K562 (cell line): ENCODE data around the gene CD300E. TPM values are rescaled to one million over a fixed set of nuclear protein-coding genes. Genes with fewer than 3 reads are reported as not detected.

ENCODE experiments used
- ATAC-seq: fragments of 200-7000 bp; cut with Tn5 transposase; 3 replicates; pipeline ENCODE4 v1.9.1; 2020; ENCODE audit warnings: moderate library complexity
- BruUV-seq: library from RNA; stranded (reverse); fragments of 400-500 nt; replicated peaks from 2 replicates; lab custom pipeline; 2021; lab: Mats Ljungman, UMichigan
- CTCF ChIA-PET: fragments of 300-600 bp; formaldehyde crosslinking; extraction: SDS; loops from one replicate; lab custom pipeline; 2021; ENCODE audit warnings: low intra/inter-chr PET ratio; lab: Yijun Ruan, JAX
- POLR2A ChIA-PET: fragments of 300-600, 350-650 bp; sonication (Branson Sonifier 250); formaldehyde crosslinking; extraction: SDS; loops from one replicate; lab custom pipeline; 2021; ENCODE audit warnings: antibody characterized with exemption, inconsistent platforms; lab: Yijun Ruan, JAX
- DNase-seq, 4 experiments: peaks; one replicate each; pipeline versions ENCODE4 v3.0.0 to v3.0.0-alpha.2; 2011 to 2018; ENCODE audit warnings: low spot score in 3 of 4, mixed read lengths in 3 of 4; ENCODE audit errors: extremely low read depth in 1 of 4
- FAIRE-seq: peaks from 2 replicates; lab custom pipeline; 2011; peaks lifted over from hg19 to GRCh38; lab: Jason Lieb, UNC
- H2AFZ ChIP-seq: 2 replicates; pipeline ENCODE4 v1.6.0; 2011; ENCODE audit warnings: low read depth, low read length, control low read depth, inconsistent platforms
- H3K27ac ChIP-seq: fragments of 200-600 bp; 3 replicates; pipeline ENCODE4 v1.8.0; 2011; ENCODE audit warnings: low read depth, mild to moderate bottlenecking, control low read depth, inconsistent platforms, low read length, moderate library complexity, mixed read lengths; ENCODE audit errors: extremely low read depth
- H3K27me3 ChIP-seq, 2 experiments: fragments of 300-600 bp in 1 of 2; 2 replicates in 1 of 2; 3 replicates in 1 of 2; pipeline versions ENCODE4 v1.6.0 to v1.8.0; 2011; ENCODE audit warnings: inconsistent platforms in 2 of 2, low read length in 2 of 2, mild to moderate bottlenecking in 1 of 2, mixed read lengths in 1 of 2, moderate library complexity in 1 of 2; ENCODE audit not compliant: control insufficient read depth in 2 of 2, insufficient read depth in 2 of 2
- H3K36me3 ChIP-seq: fragments of 300-600 bp; 3 replicates; pipeline ENCODE4 v1.8.0; 2011; ENCODE audit warnings: mild to moderate bottlenecking, low read length, inconsistent platforms; ENCODE audit not compliant: control insufficient read depth, insufficient read depth
- H3K4me1 ChIP-seq, 2 experiments: fragments of 200-600 bp in 1 of 2; replicated peaks in 1 of 2; 2 replicates in 1 of 2; 3 replicates in 1 of 2; pipeline versions ENCODE4 v1.5.1 to v1.8.0; 2011; ENCODE audit warnings: inconsistent platforms in 2 of 2, low read length in 2 of 2, mild to moderate bottlenecking in 1 of 2, mixed read lengths in 1 of 2, moderate library complexity in 1 of 2; ENCODE audit not compliant: control insufficient read depth in 2 of 2, insufficient read depth in 2 of 2
- H3K4me2 ChIP-seq: 2 replicates; pipeline ENCODE4 v1.6.1; 2011; ENCODE audit warnings: low read length, control low read depth, inconsistent platforms, mixed read lengths; ENCODE audit not compliant: insufficient read depth
- H3K4me3 ChIP-seq: fragments of 200-600 bp; sonication (generic), shearing (Covaris generic); 2 replicates; pipeline ENCODE4 v1.5.1; 2016; ENCODE audit warnings: control low read depth, inconsistent platforms
- H3K79me2 ChIP-seq: fragments of 200-600 bp; 3 replicates; pipeline ENCODE4 v1.8.0; 2011; ENCODE audit warnings: low read length, inconsistent platforms; ENCODE audit not compliant: control insufficient read depth, insufficient read depth
- H3K9ac ChIP-seq, 2 experiments: 2 replicates each; pipeline versions ENCODE4 v1.6.0 to v1.6.1; 2011; ENCODE audit warnings: low read depth in 2 of 2, low read length in 2 of 2, control low read depth in 1 of 2, inconsistent platforms in 1 of 2, mild to moderate bottlenecking in 1 of 2, mixed read lengths in 1 of 2; ENCODE audit not compliant: insufficient read depth in 1 of 2
- H3K9me1 ChIP-seq: one replicate; pipeline ENCODE4 v1.6.0; 2011; ENCODE audit warnings: inconsistent platforms, mild to moderate bottlenecking, low read length, moderate library complexity; ENCODE audit not compliant: control insufficient read depth, insufficient read depth
- H3K9me3 ChIP-seq: replicated peaks from 2 replicates; pipeline ENCODE4 v1.5.1; 2011; ENCODE audit warnings: low read depth, low read length, inconsistent platforms; ENCODE audit not compliant: control insufficient read depth, insufficient read depth
- H4K20me1 ChIP-seq: replicated peaks from 2 replicates; pipeline ENCODE4 v1.6.1; 2011; ENCODE audit warnings: low read length, inconsistent platforms, mixed read lengths; ENCODE audit not compliant: control insufficient read depth, insufficient read depth
- ADNP ChIP-seq: fragments of 200-800 bp; sonication (Bioruptor generic); IDR thresholded peaks from 2 replicates; pipeline ENCODE4 v1.6.1; 2016; ENCODE audit warnings: missing genetic modification characterization, missing compliant biosample characterization
- CREB1 ChIP-seq, 2 experiments: sonication (generic) in 1 of 2; formaldehyde crosslinking in 1 of 2; IDR thresholded peaks; 2 replicates each; pipeline versions ENCODE4 v1.6.1 to v1.8.0; 2012 to 2022; ENCODE audit warnings: inconsistent platforms in 1 of 2, mild to moderate bottlenecking in 1 of 2, missing genetic modification reagents in 1 of 2, moderate library complexity in 1 of 2
- HCFC1 ChIP-seq: IDR thresholded peaks from 2 replicates; pipeline ENCODE4 v1.6.1; 2012; ENCODE audit warnings: low read depth, low read length, improper control_type of control experiment
- MED1 ChIP-seq: sonication (generic); formaldehyde crosslinking; IDR thresholded peaks from 2 replicates; pipeline ENCODE4 v1.8.1; 2023; ENCODE audit warnings: missing genetic modification reagents, borderline replicate concordance
- PCBP2 ChIP-seq: fragments of 200-400 bp; formaldehyde crosslinking; IDR thresholded peaks from 2 replicates; pipeline ENCODE4 v1.6.1; 2018; ENCODE audit warnings: low read length, low read depth, mild to moderate bottlenecking, moderate library complexity; ENCODE audit not compliant: poor library complexity, severe bottlenecking
- PHF20 ChIP-seq: fragments of 450-650 bp; IDR thresholded peaks from 2 replicates; pipeline ENCODE4 v1.6.1; 2018; ENCODE audit not compliant: partially characterized antibody
- SRSF1 ChIP-seq: fragments of 200-400 bp; formaldehyde crosslinking; IDR thresholded peaks from 2 replicates; pipeline ENCODE4 v1.6.1; 2017; ENCODE audit warnings: mild to moderate bottlenecking, low read depth, low read length, moderate library complexity
- TAF1 ChIP-seq: IDR thresholded peaks from 2 replicates; pipeline ENCODE4 v1.6.1; 2011; ENCODE audit warnings: mild to moderate bottlenecking, low read length, moderate library complexity; ENCODE audit not compliant: insufficient read depth, control insufficient read depth, severe bottlenecking; ENCODE audit errors: extremely low read depth
- TAF9B ChIP-seq: fragments of 450-650 bp; IDR thresholded peaks from 2 replicates; pipeline ENCODE4 v1.6.1; 2018; ENCODE audit warnings: mild to moderate bottlenecking; ENCODE audit not compliant: partially characterized antibody
- TFAM ChIP-seq: fragments of 250-450 bp; sonication (Bioruptor Pico); conservative IDR thresholded peaks from 2 replicates; pipeline ENCODE4 v1.5.0; 2021; ENCODE audit warnings: mild to moderate bottlenecking, moderate library complexity
- TGIF2 ChIP-seq: sonication (generic); formaldehyde crosslinking; IDR thresholded peaks from 2 replicates; pipeline ENCODE4 v1.8.1; 2022; ENCODE audit warnings: mild to moderate bottlenecking, missing genetic modification reagents, moderate library complexity
- USF1 ChIP-seq: sonication (generic); formaldehyde crosslinking; IDR thresholded peaks from 2 replicates; pipeline ENCODE4 v1.9.0; 2022; ENCODE audit warnings: mild to moderate bottlenecking, missing genetic modification reagents
- ZNF324 ChIP-seq: fragments of 250-450 bp; sonication (Bioruptor Pico); IDR thresholded peaks from 2 replicates; pipeline ENCODE4 v1.4.0; 2020; ENCODE audit warnings: mild to moderate bottlenecking
- WGBS: fragments of 100-300 bp; shearing (Covaris generic); methylation state at CpG from one replicate; pipeline ENCODE4 v1.1.6; 2016; ENCODE audit warnings: low coverage, mixed read lengths; ENCODE audit not compliant: insufficient coverage; ENCODE audit errors: missing lambda C conversion rate; 5-methylcytosine and 5-hydroxymethylcytosine counted together
- in situ Hi-C: fragments of 300-500 bp; cut with MboI; formaldehyde crosslinking; loops from 4 replicates; pipeline ENCODE4 v1.15.0; 2018; ENCODE audit warnings: inconsistent platforms, mixed read lengths
- intact Hi-C: fragments of 100-400 bp; cut with micrococcal nuclease; formaldehyde crosslinking; loops from 2 replicates; pipeline ENCODE4 v1.14.2; 2022
- polyA plus RNA-seq, 8 experiments: library from polyadenylated mRNA; depleted of rRNA in 4 of 8; stranded (reverse) in 5 of 8; unstranded in 3 of 8; fragments of >200 nt; fragmentation: Nextera tagmentation in 2 of 8; fragmentation: Illumina TruSeq in 1 of 8; extraction: Ambion mirVana in 2 of 8; extraction: Trizol in 1 of 8; gene quantifications; 2 replicates each; pipeline versions ENCODE4 v1.2.1 to v1.2.3, GENCODE V29; 2011 to 2014; ENCODE audit warnings: inconsistent platforms in 1 of 8, missing spikeins in 1 of 8
- total RNA-seq, 7 experiments: library from RNA; depleted of rRNA in 6 of 7; stranded (reverse); fragments of >200 nt in 6 of 7; fragmentation: Illumina TruSeq in 2 of 7; extraction: Trizol in 2 of 7; gene quantifications; 2 replicates each; pipeline versions ENCODE4 v1.2.1 to v1.2.3, GENCODE V29; 2011 to 2021; ENCODE audit warnings: low replicate concordance in 1 of 7
- TF ChIP-seq, protein P1 (sequence below): fragments of 450-650 bp; IDR thresholded peaks from 2 replicates; pipeline ENCODE4 v1.7.0; 2016; ENCODE audit warnings: borderline replicate concordance

CD300E gene
- total and polyA plus RNA-seq, 9 of the 15 experiments (the other 6 are each of a cell fraction or from before 2014, with no cell fraction given) = not detected

- H3K9me1 ChIP-seq = no peaks in the 10 kb centered on the region
- ChIA-PET CTCF (no interaction called here), POLR2A (interaction anchor here (0.7 kb wide), 1 partner anchor 218 kb away, joined by 4 read pairs; no protein-coding TSS in a partner anchor)
- ATAC-seq (no peak), DNase-seq (no peak), FAIRE-seq (no peak)
- intact Hi-C loops (no loop called here), in situ Hi-C loops (loop anchor here (10.0 kb wide), 1 partner anchor 222 kb away; no protein-coding TSS in a partner anchor)
- H2AFZ ChIP-seq = no peak overlapping the region
- no peak overlapping the region for H3K27ac ChIP-seq
- WGBS = under 1% methylated on average over 8 of the region's 8 CpGs
- H3K36me3 ChIP-seq = no peaks in the 10 kb centered on the region
- H3K4me3 ChIP-seq = no peak overlapping the region
- no peak overlapping the region for H3K4me2 ChIP-seq
- no peaks in the 10 kb centered on the region for H3K9me3 ChIP-seq
- BruUV-seq = no TSS peak
- H3K9ac ChIP-seq = no peak overlapping the region
- no peaks in the 10 kb centered on the region for H3K4me1 ChIP-seq
- TF ChIP-seq SRSF1 (no peak), MED1 (CRISPR knock-in tag) (no peak), ZNF324 (CRISPR knock-in tag) (no peak), TAF9B (no peak), PCBP2 (no peak), ADNP (tag) (no peak), PHF20 (no peak), USF1 (CRISPR knock-in tag) (no peak), TFAM (no peak), HCFC1 (no peak), CREB1 (IDR thresholded peaks at IDR 0.05) (no peak), CREB1 (CRISPR knock-in tag; IDR thresholded peaks at IDR 0.05) (no peak), TAF1 (no peak), TGIF2 (no peak)
- TF ChIP-seq, protein P1, sequence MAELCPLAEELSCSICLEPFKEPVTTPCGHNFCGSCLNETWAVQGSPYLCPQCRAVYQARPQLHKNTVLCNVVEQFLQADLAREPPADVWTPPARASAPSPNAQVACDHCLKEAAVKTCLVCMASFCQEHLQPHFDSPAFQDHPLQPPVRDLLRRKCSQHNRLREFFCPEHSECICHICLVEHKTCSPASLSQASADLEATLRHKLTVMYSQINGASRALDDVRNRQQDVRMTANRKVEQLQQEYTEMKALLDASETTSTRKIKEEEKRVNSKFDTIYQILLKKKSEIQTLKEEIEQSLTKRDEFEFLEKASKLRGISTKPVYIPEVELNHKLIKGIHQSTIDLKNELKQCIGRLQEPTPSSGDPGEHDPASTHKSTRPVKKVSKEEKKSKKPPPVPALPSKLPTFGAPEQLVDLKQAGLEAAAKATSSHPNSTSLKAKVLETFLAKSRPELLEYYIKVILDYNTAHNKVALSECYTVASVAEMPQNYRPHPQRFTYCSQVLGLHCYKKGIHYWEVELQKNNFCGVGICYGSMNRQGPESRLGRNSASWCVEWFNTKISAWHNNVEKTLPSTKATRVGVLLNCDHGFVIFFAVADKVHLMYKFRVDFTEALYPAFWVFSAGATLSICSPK = no peak
- peaks cover 0 to 16% of the 10 kb centered on the region in 2 experiments; a peak in 2 of 5 replicates for H3K27me3 ChIP-seq
- no peaks in the 10 kb centered on the region for H4K20me1 ChIP-seq
- no peaks in the 10 kb centered on the region for H3K79me2 ChIP-seq
Measured at GRCh38 chr17:74597069-74597790, 26.3 kb downstream of the CD300E start.
